HG02852 (cell line): Measurements from ENCODE around the gene GRAMD1B.

Experiments used
- ATAC-seq: cut with Tn5 transposase; IDR thresholded peaks from one replicate; pipeline ENCODE4 v1.9.1; 2021; ENCODE audit warnings: mild to moderate bottlenecking, moderate library complexity; ENCODE audit not compliant: unreplicated experiment

The GRAMD1B gene

DNA sequence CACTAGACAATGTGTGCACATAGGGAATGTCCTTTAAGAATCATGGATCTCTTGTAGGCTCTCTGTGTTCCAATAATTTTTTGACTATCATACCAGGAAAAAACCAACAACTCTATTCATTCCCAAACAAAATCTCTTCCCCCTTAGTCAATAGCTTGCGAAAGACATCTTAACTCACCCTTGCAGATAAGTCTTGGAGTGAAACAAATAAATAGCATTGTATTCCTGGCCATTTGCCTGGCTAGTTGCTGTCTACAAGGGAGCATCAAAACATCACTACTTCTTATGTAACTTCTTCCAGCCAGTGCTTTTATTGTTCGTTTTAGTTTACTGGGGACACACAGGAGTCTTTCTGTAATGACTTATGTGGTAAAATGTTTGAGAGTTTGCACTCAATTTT, 194.9 kb downstream of the GRAMD1B start:
- no peak for ATAC-seq

DNA sequence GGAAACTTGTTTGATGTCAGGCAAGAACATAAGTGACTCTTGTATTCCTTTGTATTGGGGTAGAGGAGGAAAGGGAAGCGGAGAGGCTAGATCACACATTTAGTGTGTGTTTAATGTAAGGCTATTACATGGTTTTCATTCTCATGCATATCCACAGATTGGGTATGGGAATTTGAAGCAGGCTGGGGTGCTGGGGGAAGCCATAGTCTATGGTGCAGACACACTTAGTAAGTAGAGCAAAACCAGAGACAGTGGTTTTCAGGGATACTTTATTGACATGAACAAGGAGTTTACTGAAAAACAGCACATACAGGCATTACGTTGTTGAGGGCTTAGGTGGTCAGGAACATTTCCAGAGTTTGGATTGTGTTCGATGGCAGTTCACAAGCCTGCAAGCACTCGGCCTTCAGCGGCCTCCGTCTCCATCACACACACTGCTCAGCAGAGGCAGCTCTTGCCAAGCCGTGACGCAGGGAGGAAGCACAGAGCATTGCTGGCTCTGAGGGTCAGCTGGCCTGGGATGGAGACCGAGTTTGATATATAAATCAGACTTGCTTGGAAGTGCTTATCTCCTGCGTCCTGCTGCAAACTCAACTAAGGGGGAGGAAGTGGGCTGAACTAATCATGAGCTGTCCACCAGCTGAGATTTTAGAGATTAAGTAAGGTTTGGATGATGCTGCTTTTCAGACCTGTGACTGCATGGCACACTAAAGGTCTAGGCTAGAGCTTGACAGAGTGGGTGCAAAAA, 199.0 kb downstream of the GRAMD1B start:
- no peak for ATAC-seq

DNA sequence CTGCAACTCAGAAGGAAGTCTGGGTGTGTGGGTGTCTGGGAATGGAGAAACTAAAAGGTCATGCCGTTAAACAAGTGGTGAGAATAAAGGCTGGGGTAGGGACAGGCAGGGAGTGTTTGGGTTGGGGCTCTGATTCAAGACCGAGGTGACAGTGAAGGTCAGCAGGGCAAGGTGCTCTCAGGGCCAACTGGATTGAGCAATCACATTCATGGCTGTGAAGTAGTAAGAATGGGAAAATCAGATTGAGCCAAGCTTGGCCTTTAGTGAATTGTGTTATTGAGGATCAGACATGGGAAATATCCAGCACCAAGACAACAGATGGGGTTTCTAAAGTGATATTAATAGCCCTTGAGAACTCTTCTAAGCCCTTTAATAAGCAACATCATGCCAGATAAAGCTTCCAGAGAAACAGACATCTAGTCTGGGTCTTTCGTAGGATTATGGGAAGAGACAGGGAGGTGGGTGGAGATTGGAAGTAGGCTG, 200.1 kb downstream of the GRAMD1B start:
- ATAC-seq = no peak

DNA sequence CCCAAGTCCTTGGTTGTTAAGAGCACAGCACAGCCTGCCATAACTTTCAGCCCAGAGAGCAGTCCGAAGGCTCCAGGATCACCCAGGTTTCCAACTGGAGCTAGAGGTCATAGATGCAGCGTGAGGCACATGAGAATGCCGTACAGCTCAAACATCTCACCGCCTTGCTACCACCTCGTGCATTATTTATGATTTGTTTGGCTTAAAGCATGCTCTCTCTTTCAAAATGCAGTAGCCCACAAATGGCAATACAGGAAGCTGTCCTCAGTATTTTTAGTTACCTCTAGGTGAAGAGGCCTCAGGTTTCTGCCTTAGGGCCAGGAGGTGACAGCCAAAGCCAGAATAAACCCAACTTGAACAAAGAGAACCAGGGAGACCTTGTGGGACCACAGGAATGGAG, 210.0 kb downstream of the GRAMD1B start:
- ATAC-seq = no peak

DNA sequence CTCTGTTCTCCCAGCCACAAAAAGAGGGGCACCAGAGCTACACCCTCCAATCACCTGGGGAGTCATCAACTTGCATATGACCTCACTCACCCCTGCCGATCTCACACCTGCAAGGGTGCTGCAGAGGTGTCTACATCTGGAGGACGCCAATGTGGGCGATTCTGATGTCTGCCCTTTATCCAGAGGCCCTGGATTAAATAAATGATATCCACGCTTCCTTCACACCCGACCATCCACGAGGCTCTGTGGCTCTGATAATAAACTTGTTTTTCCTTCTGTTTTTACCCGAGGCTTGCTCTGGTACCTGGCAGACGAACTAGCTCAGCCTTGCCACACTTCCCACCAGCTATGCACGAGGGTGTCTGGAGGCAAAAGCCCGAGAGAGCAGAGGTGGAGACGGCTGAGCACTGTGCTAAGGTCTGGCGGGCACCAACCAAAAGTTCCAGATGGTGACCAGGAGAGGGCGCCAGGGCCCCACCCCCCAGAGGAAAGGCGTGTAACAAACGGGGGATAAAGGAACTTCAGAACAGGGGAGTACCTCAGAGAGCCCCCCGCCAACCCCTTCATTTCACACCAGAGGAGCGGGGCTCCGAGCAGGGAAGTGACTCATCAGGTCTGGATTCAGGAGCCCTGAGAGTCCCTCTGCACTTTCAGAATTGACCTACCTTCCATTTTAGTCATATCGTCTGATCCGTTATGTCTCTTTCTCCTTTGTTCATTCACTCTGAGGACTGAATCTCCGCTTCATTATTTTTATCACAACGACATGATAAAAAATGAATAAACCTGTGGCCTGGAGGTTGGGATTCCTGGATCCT, 210.8 kb downstream of the GRAMD1B start:
- ATAC-seq = peak; percentile 79

DNA sequence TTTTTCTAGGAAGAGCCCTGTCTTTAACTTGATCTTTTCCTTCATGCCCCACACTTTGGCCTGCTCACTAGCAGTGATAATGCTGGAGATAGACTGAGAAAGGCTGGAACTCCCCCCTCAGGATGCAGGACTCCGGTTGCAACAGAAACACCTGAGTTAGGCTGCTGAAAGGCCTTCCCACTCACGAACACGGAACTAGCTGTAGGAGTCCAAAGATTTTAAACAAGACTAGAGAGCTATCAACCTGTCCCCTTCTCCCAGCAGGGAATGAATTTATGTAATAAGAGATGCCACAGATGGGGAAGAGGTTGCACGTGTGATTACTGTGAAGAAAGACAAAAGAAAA, 211.4 kb downstream of the GRAMD1B start:
- no peak for ATAC-seq

DNA sequence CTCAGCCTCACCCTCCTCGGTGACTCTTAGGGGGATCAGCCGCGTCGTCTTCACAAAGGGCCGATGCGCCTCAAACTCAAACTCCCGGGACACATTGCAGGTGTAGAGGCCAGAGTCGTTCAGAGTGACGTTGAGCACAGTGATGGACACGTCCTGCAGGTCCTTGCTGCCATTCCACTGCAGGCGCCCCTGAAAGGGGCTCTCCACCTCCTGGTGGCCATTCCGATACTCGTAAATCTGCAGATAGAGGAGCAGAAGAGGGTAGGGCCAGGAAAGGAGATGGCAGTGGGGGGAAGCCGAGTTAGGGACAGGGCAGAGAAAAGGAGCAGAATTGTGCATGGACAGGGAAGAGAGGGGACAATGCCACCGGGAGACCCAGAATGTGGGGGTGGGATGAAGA, 212.4 kb downstream of the GRAMD1B start:
- ATAC-seq = no peak

DNA sequence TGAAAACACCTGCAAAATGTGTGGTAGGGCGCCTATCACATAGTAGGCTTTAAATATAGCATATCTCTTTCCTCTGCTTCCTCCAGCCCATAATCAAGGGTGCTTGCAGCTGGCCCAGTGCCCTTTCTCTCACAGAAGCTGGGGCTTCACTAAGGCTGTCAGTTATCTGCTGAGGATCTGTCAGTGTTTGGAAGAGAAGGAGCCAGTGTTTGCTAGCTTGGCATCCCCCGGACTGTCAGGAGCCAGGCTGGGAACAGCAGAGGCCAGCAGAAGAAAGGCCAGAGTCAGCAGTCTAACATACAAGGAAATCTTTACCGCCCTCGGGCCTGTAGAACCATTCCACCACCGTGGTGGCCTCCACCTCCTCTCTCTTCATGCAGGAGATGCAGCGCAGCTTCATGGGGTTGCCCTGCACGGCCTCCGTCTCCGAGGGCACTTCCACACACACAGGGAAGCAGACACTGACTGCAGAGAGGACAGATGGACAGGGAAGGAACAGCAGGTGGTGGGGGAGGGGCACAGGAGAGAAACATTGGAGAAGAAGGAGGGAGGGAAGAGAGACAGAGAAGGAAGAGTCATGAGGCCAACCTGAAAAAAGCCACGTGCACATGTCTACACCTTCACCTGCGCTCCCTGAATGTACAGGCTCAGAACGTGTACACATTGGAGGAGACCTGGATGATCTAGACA, 215.4 kb downstream of the GRAMD1B start:
- ATAC-seq = no peak

DNA sequence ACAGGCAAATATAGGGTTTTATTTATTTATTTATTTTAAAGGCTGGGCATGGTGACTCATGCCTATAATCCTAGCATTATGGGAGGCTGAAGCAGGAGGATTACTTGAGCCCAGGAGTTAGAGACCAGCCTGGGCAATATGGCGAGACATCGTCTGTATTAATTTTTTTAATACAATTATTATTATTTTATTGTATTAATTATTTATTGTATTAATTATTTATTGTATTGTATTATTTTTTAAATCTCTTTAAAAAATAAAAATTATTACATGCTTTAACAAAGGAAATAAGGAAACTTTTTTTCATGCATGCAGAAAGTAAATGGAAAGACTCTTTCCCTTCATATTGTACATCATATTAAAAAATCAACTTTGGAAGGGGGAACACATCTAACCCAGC, 220.8 kb downstream of the GRAMD1B start:
- no peak for ATAC-seq

DNA sequence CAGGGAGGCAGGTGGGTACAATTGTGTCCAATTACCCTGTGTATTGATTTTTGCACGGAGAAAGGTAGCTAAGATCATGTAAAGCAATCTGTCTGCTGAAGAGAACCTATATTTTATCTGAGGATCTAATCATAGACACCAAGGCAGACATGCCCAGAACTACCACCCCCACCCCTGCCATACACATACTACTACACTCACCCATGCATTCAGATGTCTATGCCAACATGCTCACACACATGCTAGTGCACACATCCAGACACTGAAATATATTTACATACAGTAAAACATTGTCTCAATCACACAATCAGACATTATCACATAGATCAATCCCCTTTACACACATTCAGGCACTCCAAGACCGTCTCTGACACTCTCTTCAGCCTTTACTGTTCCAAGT, 222.5 kb downstream of the GRAMD1B start:
- no peak for ATAC-seq

DNA sequence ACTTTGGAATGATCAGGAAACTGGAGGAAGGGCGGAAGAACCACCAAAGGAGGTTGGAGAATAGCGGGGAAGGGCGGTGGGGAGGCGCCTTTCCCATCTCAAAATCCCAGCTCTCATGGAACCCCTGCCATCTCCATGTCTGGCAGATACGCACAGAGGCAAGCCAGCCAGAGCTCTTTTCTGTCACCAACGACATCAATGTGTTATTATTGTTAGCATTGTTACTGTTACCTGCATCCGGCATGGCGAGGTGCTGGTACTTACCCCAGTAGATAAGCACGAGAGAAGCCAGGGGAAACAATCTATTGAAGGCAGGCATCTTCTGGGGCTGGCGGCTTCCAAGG, 223.4 kb downstream of the GRAMD1B start:
- ATAC-seq = no peak

DNA sequence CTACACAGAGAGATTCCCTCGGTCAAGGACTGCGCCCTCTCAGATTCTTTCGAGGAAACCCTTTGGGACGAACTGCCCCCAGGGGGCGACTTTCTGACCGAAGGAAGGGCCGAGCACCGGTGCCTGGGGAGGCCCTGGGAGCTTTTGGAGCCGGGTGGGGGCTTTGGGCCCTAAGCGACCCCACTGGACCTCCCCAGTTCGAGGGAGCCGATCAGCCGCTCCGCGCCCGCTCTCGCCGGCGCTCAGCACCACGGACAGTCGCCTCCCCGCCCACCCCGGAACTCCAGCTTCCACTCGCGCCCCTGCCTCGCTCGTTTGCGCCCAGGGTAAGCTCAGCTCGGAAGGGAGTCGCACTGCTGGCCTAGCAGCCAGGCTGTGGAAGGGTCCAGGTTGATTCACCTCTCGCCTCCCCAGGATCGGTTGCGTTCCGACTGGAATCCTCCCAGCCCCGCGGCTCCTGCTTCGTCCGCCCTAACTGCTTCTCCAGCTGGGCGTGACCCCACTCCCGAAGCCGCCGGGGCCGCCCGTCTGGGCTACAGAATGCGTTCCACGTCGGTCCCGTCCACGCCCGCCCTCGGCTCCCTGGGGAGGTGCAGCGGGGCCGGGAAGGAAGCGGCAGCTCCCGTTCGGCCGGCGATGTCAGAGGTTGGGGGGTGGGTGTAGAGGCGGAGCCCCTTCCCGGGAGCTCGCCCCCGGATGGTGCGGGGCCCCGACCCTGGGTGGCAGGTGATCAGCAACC, 223.9 kb downstream of the GRAMD1B start:
- peak; percentile 59 for ATAC-seq

DNA sequence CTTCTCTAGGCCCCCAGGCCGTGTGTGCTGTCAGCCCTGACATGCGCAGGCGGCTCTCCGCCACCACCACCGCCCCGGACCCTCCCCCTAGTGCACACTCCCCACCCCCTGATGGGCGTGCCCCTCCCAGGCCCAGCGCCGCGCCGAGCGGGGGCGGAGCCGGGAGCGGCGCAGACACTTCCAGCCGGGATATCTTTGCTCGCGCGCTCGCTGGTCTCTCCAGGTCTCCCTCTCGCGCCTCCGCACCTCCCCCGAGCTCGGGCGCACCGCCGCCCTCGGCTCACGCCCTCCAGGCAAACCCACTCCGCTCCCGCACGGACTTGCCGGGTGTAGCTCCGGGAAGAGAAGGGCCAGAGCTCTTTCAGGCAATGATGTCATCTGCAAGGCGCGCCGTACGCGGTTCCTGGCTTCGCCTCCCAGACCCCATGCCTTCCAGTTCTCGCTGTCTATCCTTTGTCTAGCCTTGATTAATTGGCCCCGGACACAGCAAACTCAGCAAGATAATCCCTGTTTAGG, 224.6 kb downstream of the GRAMD1B start, which contains the start of gene SCN3B:
Gene SCN3B (minus strand): TSS at position 59 of the 516 bp plus-strand sequence. CDS start 823 bp downstream, outside the sequence.
- peak; percentile 67 for ATAC-seq

DNA sequence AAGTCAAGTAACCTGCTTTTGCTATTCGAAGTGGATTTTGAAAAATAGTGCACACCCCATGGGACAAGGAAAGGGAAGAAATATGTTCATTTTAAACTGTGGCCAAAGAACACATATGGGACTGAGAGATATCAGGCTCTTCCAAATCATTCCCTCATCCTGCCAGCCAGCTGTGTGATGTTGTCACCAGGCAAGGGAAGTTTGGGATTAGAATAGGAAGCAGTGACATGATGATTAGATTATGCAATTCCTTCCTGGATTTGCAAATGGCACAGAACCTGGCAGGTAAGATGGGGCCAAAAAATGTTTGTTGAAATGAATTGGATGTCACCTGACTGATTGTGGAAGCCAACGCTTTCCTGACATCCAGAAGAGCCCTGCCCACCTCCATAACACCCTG, 229.2 kb downstream of the GRAMD1B start:
- no peak for ATAC-seq

DNA sequence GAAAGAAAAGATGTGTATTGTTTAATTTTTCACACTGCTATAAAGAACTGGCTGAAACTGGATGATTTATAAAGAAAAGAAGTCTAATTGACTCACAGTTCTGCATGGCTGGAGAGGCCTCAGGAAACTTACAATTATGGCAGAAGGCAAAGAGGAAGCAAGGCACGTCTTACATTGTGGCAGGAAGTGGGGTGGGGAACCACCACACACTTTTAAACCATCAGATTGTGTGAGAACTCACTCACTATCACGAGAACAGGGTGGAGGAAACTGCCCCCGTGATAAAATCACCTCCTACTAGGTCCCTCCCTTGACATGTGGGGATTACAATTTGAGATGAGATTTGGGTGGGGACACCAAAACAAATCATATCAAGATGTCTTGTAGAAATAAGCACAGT, 229.9 kb downstream of the GRAMD1B start:
- ATAC-seq = peak; percentile 97

DNA sequence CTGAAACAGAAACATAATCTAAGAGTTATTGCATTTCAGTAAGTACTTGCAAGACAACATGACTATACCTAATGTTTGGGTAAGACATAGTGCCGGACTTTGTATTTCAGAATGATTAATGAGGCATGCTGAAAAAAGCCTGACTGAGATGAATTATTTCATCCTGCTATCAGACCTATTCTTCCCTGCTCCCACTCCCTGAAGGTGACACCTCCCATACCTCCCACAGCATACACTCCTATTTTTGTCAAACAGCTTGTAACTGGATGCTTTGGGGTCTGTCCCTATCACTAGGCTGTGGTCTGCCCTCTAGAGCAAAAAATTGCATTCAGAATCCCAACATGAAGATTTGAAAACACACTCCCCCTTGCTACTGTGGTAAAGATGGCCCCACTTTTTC, 235.2 kb downstream of the GRAMD1B start:
- no peak for ATAC-seq

DNA sequence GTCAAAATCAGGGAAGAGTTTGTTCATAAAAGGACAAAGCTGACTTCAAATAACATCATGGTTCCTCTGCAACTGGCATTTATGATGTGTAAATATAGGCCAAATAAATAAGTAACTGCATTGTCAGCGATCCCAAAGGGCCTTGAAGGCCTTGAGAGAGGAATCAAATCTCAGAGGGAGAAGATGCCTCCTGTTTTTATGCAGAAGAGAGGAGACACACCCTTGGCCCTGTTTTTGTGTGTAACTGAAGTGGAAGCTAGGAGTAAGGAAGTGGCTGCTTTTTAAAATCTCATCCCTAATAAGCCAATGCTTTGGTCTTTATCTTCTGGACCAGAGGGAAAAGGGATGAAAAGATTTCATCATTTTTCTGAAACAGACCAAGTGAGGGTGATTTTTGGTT, 240.0 kb downstream of the GRAMD1B start:
- no peak for ATAC-seq

DNA sequence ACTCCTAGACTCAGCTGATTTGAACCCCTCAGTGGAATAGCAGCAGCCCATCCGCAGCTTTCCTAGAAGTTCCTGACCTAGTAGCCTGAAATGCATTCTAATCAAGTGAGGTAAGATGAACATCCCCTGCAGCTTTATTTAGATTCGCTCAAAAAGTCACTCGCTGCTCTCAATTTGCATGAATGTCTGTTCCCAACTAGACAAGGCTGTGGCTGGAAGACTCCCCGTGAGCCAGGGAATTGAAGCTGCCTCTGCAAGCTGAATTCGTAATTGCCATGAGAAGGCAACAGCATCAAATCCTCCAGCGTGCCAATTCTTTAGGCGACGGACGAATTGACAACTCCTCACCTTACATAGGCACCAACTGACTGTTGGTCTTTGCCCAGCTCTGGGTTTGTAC, 241.5 kb downstream of the GRAMD1B start:
- ATAC-seq = no peak

DNA sequence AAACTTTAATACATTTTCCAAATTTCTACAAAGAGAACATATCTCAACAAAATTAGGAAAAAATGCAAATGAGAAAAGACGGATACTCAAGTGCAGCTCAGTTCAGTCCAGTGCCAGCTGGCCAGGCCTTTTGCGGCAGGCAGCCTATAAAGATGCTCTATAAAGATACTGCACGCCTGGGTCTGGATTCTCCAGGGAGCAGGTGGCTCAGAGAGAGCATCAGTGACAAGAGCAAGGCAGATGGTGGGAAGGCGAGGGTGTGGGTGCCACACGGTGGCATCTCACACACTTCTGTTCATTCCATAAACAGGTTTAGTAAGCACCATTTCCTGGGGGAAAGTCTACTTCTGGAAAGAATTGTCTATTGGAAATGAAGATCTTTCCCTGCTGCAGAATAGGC, 242.5 kb downstream of the GRAMD1B start:
- ATAC-seq = no peak

DNA sequence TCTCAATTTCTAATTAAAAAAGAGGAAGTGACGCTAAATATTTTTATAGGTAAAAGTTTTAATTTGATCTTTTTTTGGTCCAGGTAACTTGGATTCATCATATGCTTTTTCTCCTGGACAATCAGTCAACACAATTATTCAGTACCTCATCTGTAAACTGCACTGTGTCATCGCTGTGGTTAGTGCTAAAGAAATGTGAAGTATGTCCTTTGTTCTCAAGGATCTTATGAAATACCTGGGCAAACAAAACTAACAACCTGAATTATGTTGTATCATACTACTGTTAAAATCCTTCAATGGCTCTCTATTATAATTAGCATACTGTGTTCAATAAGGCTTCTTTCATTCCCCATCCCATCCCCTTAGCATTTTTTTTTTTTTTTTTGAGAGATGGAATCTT, 244.2 kb downstream of the GRAMD1B start:
- no peak for ATAC-seq
